Thyroid gland (tissue), 4 donors: ENCODE measurements around the gene CDH26. TPM values are rescaled to one million over a fixed set of nuclear protein-coding genes. Genes with fewer than 3 reads are reported as not detected.

ENCODE experiments used
- DNase-seq, 2 donors: peaks; one replicate each; pipeline ENCODE4 v3.0.0-alpha.2; 2019
- H3K27ac ChIP-seq, 3 donors: fragments of 200-600 bp; sonication (generic); 1 replicate in 2 of 3; 2 replicates in 1 of 3; pipeline ENCODE4 v1.5.1; 2016 to 2019; ENCODE audit warnings: mild to moderate bottlenecking in 1 of 3, moderate library complexity in 1 of 3
- H3K27me3 ChIP-seq: fragments of 200-600 bp; sonication (generic); one replicate; pipeline ENCODE4 v1.5.1; 2019
- H3K36me3 ChIP-seq, 2 donors: fragments of 200-600 bp; sonication (generic); one replicate each; pipeline ENCODE4 v1.5.1; 2016 to 2019
- H3K4me1 ChIP-seq, 2 donors: fragments of 200-600 bp; sonication (generic); one replicate each; pipeline ENCODE4 v1.5.1; 2017 to 2019
- H3K4me3 ChIP-seq, 3 donors: fragments of 200-600 bp; sonication (generic); replicated peaks in 1 of 3; 1 replicate in 2 of 3; 2 replicates in 1 of 3; pipeline ENCODE4 v1.5.1; 2016; ENCODE audit warnings: mild to moderate bottlenecking in 1 of 3
- H3K9me3 ChIP-seq: fragments of 200-600 bp; sonication (generic); one replicate; pipeline ENCODE4 v1.5.1; 2017
- POLR2A ChIP-seq, 2 donors: fragments of 450-650 bp; IDR thresholded peaks; one replicate each; pipeline ENCODE4 v1.6.1; 2017; ENCODE audit warnings: antibody characterized with exemption in 2 of 2, mild to moderate bottlenecking in 2 of 2, moderate library complexity in 1 of 2
- WGBS, 2 donors: methylation state at CpG; one replicate each; pipeline ENCODE4 v1.1.5; 2017; 5-methylcytosine and 5-hydroxymethylcytosine counted together
- intact Hi-C: fragments of 100-400 bp; cut with DNase I; formaldehyde crosslinking; loops from one replicate; pipeline ENCODE4 v1.15.1; 2023
- total RNA-seq, 4 donors: library from RNA; depleted of rRNA; stranded (reverse); fragments of >200 nt; gene quantifications; one replicate each; pipeline ENCODE4 v1.2.3, GENCODE V29; 2016
- TF ChIP-seq, protein P1 (sequence below), 6 experiments: fragments of 200-600 bp in 3 of 6; fragments of 450-650 bp in 3 of 6; sonication (generic) in 3 of 6; IDR thresholded peaks; one replicate each; pipeline ENCODE4 v1.5.1; 2016 to 2019; ENCODE audit warnings: antibody characterized with exemption in 6 of 6, mild to moderate bottlenecking in 2 of 6, inconsistent platforms in 1 of 6, moderate library complexity in 1 of 6

The CDH26 gene
- total RNA-seq, 4 donors from 2014 or later, result 0.56 to 2.5 (median 1.5) TPM

GRCh38 chr20:60013296-60014139 lies 55.3 kb downstream of the CDH26 start:
- no peaks in the 10 kb centered on the region for H3K9me3 ChIP-seq
- 77 to 82% methylated on average over 3 of the region's 3 CpGs for WGBS, 2 donors
- intact Hi-C loops, result no loop called here
- no peak for DNase-seq
- no peaks in the 10 kb centered on the region for H3K27me3 ChIP-seq
- H3K4me3 ChIP-seq, result no peak overlapping the region
- TF ChIP-seq, protein P1, sequence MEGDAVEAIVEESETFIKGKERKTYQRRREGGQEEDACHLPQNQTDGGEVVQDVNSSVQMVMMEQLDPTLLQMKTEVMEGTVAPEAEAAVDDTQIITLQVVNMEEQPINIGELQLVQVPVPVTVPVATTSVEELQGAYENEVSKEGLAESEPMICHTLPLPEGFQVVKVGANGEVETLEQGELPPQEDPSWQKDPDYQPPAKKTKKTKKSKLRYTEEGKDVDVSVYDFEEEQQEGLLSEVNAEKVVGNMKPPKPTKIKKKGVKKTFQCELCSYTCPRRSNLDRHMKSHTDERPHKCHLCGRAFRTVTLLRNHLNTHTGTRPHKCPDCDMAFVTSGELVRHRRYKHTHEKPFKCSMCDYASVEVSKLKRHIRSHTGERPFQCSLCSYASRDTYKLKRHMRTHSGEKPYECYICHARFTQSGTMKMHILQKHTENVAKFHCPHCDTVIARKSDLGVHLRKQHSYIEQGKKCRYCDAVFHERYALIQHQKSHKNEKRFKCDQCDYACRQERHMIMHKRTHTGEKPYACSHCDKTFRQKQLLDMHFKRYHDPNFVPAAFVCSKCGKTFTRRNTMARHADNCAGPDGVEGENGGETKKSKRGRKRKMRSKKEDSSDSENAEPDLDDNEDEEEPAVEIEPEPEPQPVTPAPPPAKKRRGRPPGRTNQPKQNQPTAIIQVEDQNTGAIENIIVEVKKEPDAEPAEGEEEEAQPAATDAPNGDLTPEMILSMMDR (IDR thresholded peaks at IDR 0.05), result no peak
- TF ChIP-seq POLR2A (IDR thresholded peaks at IDR 0.05), result no peak
- no peaks in the 10 kb centered on the region for H3K36me3 ChIP-seq
- H3K4me1 ChIP-seq, result no peaks in the 10 kb centered on the region
- H3K27ac ChIP-seq, result no peak overlapping the region

- TF ChIP-seq, protein P1 (IDR thresholded peaks at IDR 0.05), result no peak
- no peak for TF ChIP-seq POLR2A (IDR thresholded peaks at IDR 0.05)
- intact Hi-C loops, result no loop called here
- no peaks in the 10 kb centered on the region for H3K9me3 ChIP-seq
- no peak overlapping the region for H3K27ac ChIP-seq
- no peaks in the 10 kb centered on the region for H3K27me3 ChIP-seq
- H3K36me3 ChIP-seq, result no peaks in the 10 kb centered on the region
- DNase-seq, result no peak
- H3K4me3 ChIP-seq, result no peak overlapping the region
- H3K4me1 ChIP-seq, result no peaks in the 10 kb centered on the region
Measured at GRCh38 chr20:60016406-60016805, 58.2 kb downstream of the CDH26 start.

- no peaks in the 10 kb centered on the region for H3K4me1 ChIP-seq
- H3K36me3 ChIP-seq, result no peaks in the 10 kb centered on the region
- H3K4me3 ChIP-seq, result no peak overlapping the region
- WGBS, 2 donors, result 82 to 85% methylated on average over 5 of the region's 5 CpGs
- no peak overlapping the region for H3K27ac ChIP-seq
- intact Hi-C loops, result no loop called here
- no peaks in the 10 kb centered on the region for H3K27me3 ChIP-seq
- no peaks in the 10 kb centered on the region for H3K9me3 ChIP-seq
- DNase-seq, result no peak
- TF ChIP-seq POLR2A (IDR thresholded peaks at IDR 0.05), result no peak
- TF ChIP-seq, protein P1 (IDR thresholded peaks at IDR 0.05), result no peak
Measured at GRCh38 chr20:60020251-60020650, 62.0 kb downstream of the CDH26 start.

- no peaks in the 10 kb centered on the region for H3K36me3 ChIP-seq
- intact Hi-C loops, result no loop called here
- H3K4me1 ChIP-seq, result no peaks in the 10 kb centered on the region
- no peaks in the 10 kb centered on the region for H3K27me3 ChIP-seq
- TF ChIP-seq, protein P1 (IDR thresholded peaks at IDR 0.05), result no peak
- DNase-seq, result no peak
- no peaks in the 10 kb centered on the region for H3K9me3 ChIP-seq
- no peak overlapping the region for H3K27ac ChIP-seq
- 75 to 82% methylated on average over 1 of the region's 1 CpG for WGBS, 2 donors
- no peak overlapping the region for H3K4me3 ChIP-seq
Measured at GRCh38 chr20:60021104-60021503, 62.9 kb downstream of the CDH26 start.

GRCh38 chr20:60022849-60023248 lies 64.6 kb downstream of the CDH26 start:
- 89 to 100% methylated on average over 1 of the region's 1 CpG for WGBS, 2 donors

More at GRCh38 chr20:60022849-60023248, 64.6 kb downstream of the CDH26 start:
- no peak for TF ChIP-seq POLR2A (IDR thresholded peaks at IDR 0.05)
- TF ChIP-seq, protein P1 (IDR thresholded peaks at IDR 0.05), result no peak
- Histone ChIP-seq H3K27ac (no peak overlapping the region), H3K4me1 (no peaks in the 10 kb centered on the region), H3K36me3 (no peaks in the 10 kb centered on the region), H3K4me3 (no peak overlapping the region), H3K27me3 (no peaks in the 10 kb centered on the region), H3K9me3 (no peaks in the 10 kb centered on the region)
- intact Hi-C loops, result no loop called here
- no peak for DNase-seq
